Neural cell (in vitro differentiated cells): ENCODE results near the gene TM2D3. TPM values are rescaled to one million over a fixed set of nuclear protein-coding genes. Genes with fewer than 3 reads are reported as not detected.

Experiments used
- H2AFZ ChIP-seq: fragments of 200-600, 300-800 bp; sonication (generic), shearing (Covaris generic); 2 replicates; pipeline ENCODE4 v1.6.0; 2014; ENCODE audit warnings: low read depth, mild to moderate bottlenecking, antibody characterized with exemption, low read length, moderate library complexity
- H3F3A ChIP-seq: fragments of 200-600 bp; shearing (Covaris generic); 2 replicates; pipeline ENCODE4 v1.6.1; 2016; ENCODE audit warnings: mild to moderate bottlenecking, moderate library complexity, mixed read lengths, antibody characterized with exemption, low read length; ENCODE audit not compliant: insufficient read depth, poor library complexity, severe bottlenecking
- H3K27ac ChIP-seq: fragments of 200-600, 300-800 bp; sonication (generic), shearing (Covaris generic); 2 replicates; pipeline ENCODE4 v1.5.1; 2014; ENCODE audit warnings: mild to moderate bottlenecking, low read length, moderate library complexity
- H3K27me3 ChIP-seq: fragments of 300-800, 200-600 bp; sonication (generic), shearing (Covaris generic); 2 replicates; pipeline ENCODE4 v1.6.0; 2014; ENCODE audit warnings: mild to moderate bottlenecking, low read depth, low read length, moderate library complexity; ENCODE audit not compliant: insufficient read depth
- H3K36me3 ChIP-seq: fragments of 300-800, 200-600 bp; sonication (generic), shearing (Covaris generic); 2 replicates; pipeline ENCODE4 v1.5.1; 2014; ENCODE audit warnings: mild to moderate bottlenecking, antibody characterized with exemption, low read length, moderate library complexity; ENCODE audit not compliant: insufficient read depth
- H3K4me2 ChIP-seq: fragments of 300-800, 200-600 bp; sonication (generic), shearing (Covaris generic); 2 replicates; pipeline ENCODE4 v1.6.0; 2014; ENCODE audit warnings: mild to moderate bottlenecking, low read length
- H3K4me3 ChIP-seq: fragments of 300-800, 200-600 bp; sonication (generic), shearing (Covaris generic); 2 replicates; pipeline ENCODE4 v1.5.1; 2014; ENCODE audit warnings: mild to moderate bottlenecking, low read length, moderate library complexity
- H3K79me2 ChIP-seq: fragments of 200-600 bp; shearing (Covaris generic); replicated peaks from 2 replicates; pipeline ENCODE4 v1.6.0; 2014; ENCODE audit warnings: mild to moderate bottlenecking, low read length, moderate library complexity; ENCODE audit not compliant: insufficient read depth
- H3K9ac ChIP-seq: fragments of 300-800, 200-600 bp; sonication (generic), shearing (Covaris generic); 2 replicates; pipeline ENCODE4 v1.6.1; 2016; ENCODE audit warnings: mild to moderate bottlenecking, low read length, mixed read lengths
- H3K9me2 ChIP-seq: fragments of 200-600 bp; shearing (Covaris generic); 2 replicates; pipeline ENCODE4 v1.6.1; 2016; ENCODE audit warnings: mild to moderate bottlenecking, low read length, mixed read lengths; ENCODE audit not compliant: insufficient read depth
- H3K9me3 ChIP-seq: fragments of 200-600, 300-800 bp; sonication (generic), shearing (Covaris generic); 2 replicates; pipeline ENCODE4 v1.6.1; 2016; ENCODE audit warnings: mild to moderate bottlenecking, mixed run types, low read length, moderate library complexity, mixed read lengths
- H4K20me1 ChIP-seq: fragments of 200-600 bp; shearing (Covaris generic); 2 replicates; pipeline ENCODE4 v1.6.1; 2016; ENCODE audit warnings: mild to moderate bottlenecking, mixed run types; ENCODE audit not compliant: insufficient read depth
- EP300 ChIP-seq: fragments of 450-650 bp; conservative IDR thresholded peaks from 2 replicates; pipeline ENCODE4 v1.6.1; 2014; ENCODE audit warnings: antibody characterized with exemption, mild to moderate bottlenecking, moderate library complexity; ENCODE audit not compliant: poor library complexity, severe bottlenecking
- EZH2 ChIP-seq: fragments of 200-600, 300-800 bp; shearing (Covaris generic), sonication (generic); IDR thresholded peaks from 2 replicates; pipeline ENCODE4 v1.6.1; 2014; ENCODE audit warnings: antibody characterized with exemption, low read length, borderline replicate concordance, mild to moderate bottlenecking; ENCODE audit not compliant: insufficient read depth, poor library complexity, severe bottlenecking
- MXI1 ChIP-seq: fragments of 450-650 bp; conservative IDR thresholded peaks from 2 replicates; pipeline ENCODE4 v1.6.1; 2014; ENCODE audit warnings: antibody characterized with exemption, mild to moderate bottlenecking; ENCODE audit not compliant: poor library complexity, severe bottlenecking
- POLR2AphosphoS5 ChIP-seq: IDR thresholded peaks from 2 replicates; pipeline ENCODE4 v1.6.1; 2012
- RAD21 ChIP-seq: fragments of 450-650 bp; conservative IDR thresholded peaks from 2 replicates; pipeline ENCODE4 v1.6.1; 2014; ENCODE audit warnings: antibody characterized with exemption, mild to moderate bottlenecking, moderate library complexity
- SMC3 ChIP-seq: fragments of 450-650 bp; conservative IDR thresholded peaks from 2 replicates; pipeline ENCODE4 v1.6.1; 2014; ENCODE audit warnings: antibody characterized with exemption, mild to moderate bottlenecking, moderate library complexity; ENCODE audit not compliant: poor library complexity
- TAF1 ChIP-seq: IDR thresholded peaks from 2 replicates; pipeline ENCODE4 v1.6.1; 2012; ENCODE audit warnings: low read depth
- polyA plus RNA-seq: library from polyadenylated mRNA; depleted of rRNA; stranded (reverse); fragments of >200 nt; gene quantifications from 2 replicates; pipeline ENCODE4 v1.2.3, GENCODE V29; 2014
- TF ChIP-seq, protein P1 (sequence below): fragments of 450-650 bp; IDR thresholded peaks from 2 replicates; pipeline ENCODE4 v1.5.1; 2014; ENCODE audit warnings: antibody characterized with exemption, mild to moderate bottlenecking, moderate library complexity; ENCODE audit not compliant: poor library complexity, severe bottlenecking
- TF ChIP-seq, protein P2 (sequence below): IDR thresholded peaks from 2 replicates; pipeline ENCODE4 v1.6.1; 2012; ENCODE audit warnings: borderline replicate concordance

Gene TM2D3
- polyA plus RNA-seq, 1 donor from 2014 or later = 343 TPM

DNA sequence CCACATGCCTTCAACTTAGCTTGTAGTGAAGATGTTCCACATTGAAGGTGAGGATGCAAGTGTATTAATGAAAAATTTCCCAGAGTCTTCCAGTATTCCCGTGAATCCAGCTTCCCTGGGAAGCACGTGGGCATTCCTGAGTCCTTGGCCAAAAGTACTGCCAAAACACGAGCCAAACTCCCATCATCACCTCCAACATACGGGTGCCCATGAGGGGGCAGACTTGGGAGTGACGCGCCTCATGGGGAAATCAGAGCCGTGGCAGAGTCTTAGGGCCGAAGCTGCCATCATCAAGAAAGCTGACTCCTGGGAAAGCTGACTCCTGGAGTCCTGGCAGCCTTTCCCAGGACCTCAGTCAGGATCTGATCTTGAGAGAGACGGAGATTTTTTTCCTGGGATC lies 20.1 kb upstream of the TM2D3 start:
- Histone ChIP-seq H3K4me2 (no peak overlapping the region), H3K4me3 (no peak overlapping the region), H3K9me3 (no peaks in the 10 kb centered on the region), H3K27me3 (no peaks in the 10 kb centered on the region), H3K27ac (no peak overlapping the region), H3K9me2 (no peaks in the 10 kb centered on the region), H3K36me3 (peaks cover 12% of the 10 kb centered on the region), H4K20me1 (no peaks in the 10 kb centered on the region), H3K9ac (no peak overlapping the region), H3K79me2 (no peaks in the 10 kb centered on the region), H3F3A (no peaks in the 10 kb centered on the region), H2AFZ (no peak overlapping the region)
- TF ChIP-seq POLR2AphosphoS5 (no peak), EP300 (no peak), MXI1 (no peak), TAF1 (no peak), RAD21 (no peak), SMC3 (no peak), EZH2 (no peak)
- TF ChIP-seq, protein P1, sequence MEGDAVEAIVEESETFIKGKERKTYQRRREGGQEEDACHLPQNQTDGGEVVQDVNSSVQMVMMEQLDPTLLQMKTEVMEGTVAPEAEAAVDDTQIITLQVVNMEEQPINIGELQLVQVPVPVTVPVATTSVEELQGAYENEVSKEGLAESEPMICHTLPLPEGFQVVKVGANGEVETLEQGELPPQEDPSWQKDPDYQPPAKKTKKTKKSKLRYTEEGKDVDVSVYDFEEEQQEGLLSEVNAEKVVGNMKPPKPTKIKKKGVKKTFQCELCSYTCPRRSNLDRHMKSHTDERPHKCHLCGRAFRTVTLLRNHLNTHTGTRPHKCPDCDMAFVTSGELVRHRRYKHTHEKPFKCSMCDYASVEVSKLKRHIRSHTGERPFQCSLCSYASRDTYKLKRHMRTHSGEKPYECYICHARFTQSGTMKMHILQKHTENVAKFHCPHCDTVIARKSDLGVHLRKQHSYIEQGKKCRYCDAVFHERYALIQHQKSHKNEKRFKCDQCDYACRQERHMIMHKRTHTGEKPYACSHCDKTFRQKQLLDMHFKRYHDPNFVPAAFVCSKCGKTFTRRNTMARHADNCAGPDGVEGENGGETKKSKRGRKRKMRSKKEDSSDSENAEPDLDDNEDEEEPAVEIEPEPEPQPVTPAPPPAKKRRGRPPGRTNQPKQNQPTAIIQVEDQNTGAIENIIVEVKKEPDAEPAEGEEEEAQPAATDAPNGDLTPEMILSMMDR = no peak
- TF ChIP-seq, protein P2, sequence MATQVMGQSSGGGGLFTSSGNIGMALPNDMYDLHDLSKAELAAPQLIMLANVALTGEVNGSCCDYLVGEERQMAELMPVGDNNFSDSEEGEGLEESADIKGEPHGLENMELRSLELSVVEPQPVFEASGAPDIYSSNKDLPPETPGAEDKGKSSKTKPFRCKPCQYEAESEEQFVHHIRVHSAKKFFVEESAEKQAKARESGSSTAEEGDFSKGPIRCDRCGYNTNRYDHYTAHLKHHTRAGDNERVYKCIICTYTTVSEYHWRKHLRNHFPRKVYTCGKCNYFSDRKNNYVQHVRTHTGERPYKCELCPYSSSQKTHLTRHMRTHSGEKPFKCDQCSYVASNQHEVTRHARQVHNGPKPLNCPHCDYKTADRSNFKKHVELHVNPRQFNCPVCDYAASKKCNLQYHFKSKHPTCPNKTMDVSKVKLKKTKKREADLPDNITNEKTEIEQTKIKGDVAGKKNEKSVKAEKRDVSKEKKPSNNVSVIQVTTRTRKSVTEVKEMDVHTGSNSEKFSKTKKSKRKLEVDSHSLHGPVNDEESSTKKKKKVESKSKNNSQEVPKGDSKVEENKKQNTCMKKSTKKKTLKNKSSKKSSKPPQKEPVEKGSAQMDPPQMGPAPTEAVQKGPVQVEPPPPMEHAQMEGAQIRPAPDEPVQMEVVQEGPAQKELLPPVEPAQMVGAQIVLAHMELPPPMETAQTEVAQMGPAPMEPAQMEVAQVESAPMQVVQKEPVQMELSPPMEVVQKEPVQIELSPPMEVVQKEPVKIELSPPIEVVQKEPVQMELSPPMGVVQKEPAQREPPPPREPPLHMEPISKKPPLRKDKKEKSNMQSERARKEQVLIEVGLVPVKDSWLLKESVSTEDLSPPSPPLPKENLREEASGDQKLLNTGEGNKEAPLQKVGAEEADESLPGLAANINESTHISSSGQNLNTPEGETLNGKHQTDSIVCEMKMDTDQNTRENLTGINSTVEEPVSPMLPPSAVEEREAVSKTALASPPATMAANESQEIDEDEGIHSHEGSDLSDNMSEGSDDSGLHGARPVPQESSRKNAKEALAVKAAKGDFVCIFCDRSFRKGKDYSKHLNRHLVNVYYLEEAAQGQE = no peak

DNA sequence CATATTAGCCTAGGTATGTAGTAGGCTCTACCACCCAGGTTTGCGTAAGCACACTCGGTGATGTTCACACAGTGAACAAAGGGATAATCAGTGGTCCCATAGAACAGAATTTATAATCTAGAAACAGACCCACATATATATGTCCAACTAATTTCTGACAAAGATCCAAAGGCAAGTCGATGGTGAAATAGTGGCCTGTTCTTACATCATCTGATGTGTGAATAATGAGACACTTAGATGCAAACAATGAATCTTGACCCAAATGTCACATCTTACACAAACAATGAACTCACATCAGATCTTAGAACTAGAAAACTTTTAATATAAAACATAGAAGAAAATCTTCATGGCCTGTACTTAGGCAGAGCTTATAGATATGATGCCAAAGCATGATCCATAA lies 17.6 kb upstream of the TM2D3 start:
- Histone ChIP-seq H3K4me3 (no peak overlapping the region), H3F3A (no peaks in the 10 kb centered on the region), H2AFZ (no peak overlapping the region), H3K9me2 (no peaks in the 10 kb centered on the region), H3K9me3 (no peaks in the 10 kb centered on the region), H4K20me1 (no peaks in the 10 kb centered on the region), H3K9ac (no peak overlapping the region), H3K4me2 (no peak overlapping the region), H3K79me2 (no peaks in the 10 kb centered on the region), H3K36me3 (peaks cover 12% of the 10 kb centered on the region), H3K27ac (no peak overlapping the region), H3K27me3 (no peaks in the 10 kb centered on the region)
- TF ChIP-seq EP300 (no peak), SMC3 (no peak), MXI1 (no peak), RAD21 (no peak), POLR2AphosphoS5 (no peak), TAF1 (no peak), EZH2 (no peak)
- TF ChIP-seq, protein P2 = no peak
- TF ChIP-seq, protein P1 = no peak
